ENCODE data around the gene SEC24B. TPM values are rescaled to one million over a fixed set of nuclear protein-coding genes. Genes with fewer than 3 reads are reported as not detected.

The SEC24B gene
- total and polyA plus RNA-seq, 8 donors: 2.3 to 56.0 (median 13.2) TPM

- TF ChIP-seq EP300 (IDR thresholded peaks at IDR 0.05): no peak
- TF ChIP-seq POLR2A (IDR thresholded peaks at IDR 0.05): no peak
- TF ChIP-seq POLR2AphosphoS5 (IDR thresholded peaks at IDR 0.05): no peak
- TF ChIP-seq, protein P1, sequence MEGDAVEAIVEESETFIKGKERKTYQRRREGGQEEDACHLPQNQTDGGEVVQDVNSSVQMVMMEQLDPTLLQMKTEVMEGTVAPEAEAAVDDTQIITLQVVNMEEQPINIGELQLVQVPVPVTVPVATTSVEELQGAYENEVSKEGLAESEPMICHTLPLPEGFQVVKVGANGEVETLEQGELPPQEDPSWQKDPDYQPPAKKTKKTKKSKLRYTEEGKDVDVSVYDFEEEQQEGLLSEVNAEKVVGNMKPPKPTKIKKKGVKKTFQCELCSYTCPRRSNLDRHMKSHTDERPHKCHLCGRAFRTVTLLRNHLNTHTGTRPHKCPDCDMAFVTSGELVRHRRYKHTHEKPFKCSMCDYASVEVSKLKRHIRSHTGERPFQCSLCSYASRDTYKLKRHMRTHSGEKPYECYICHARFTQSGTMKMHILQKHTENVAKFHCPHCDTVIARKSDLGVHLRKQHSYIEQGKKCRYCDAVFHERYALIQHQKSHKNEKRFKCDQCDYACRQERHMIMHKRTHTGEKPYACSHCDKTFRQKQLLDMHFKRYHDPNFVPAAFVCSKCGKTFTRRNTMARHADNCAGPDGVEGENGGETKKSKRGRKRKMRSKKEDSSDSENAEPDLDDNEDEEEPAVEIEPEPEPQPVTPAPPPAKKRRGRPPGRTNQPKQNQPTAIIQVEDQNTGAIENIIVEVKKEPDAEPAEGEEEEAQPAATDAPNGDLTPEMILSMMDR (IDR thresholded peaks at IDR 0.05): peak in 5 of 7 experiments; percentile 32 to 52 (median 48)
- no peaks in the 10 kb centered on the region for H3K9me3 ChIP-seq
- no peaks in the 10 kb centered on the region for H3K27me3 ChIP-seq
- H3K4me3 ChIP-seq: no peak overlapping the region
- H3K36me3 ChIP-seq: no peaks in the 10 kb centered on the region
- intact Hi-C loops (cut with DNase I; ENCODE audit: low total_unique reads): no loop called here
- 4 to 10% (median 7%) methylated on average over 2 of the region's 2 CpGs for WGBS, 5 donors
- no peaks in the 10 kb centered on the region for H3K4me1 ChIP-seq
- H3K27ac ChIP-seq: no peak overlapping the region
- DNase-seq: peak in 1 of 2 donors; percentile 85
Observed at GRCh38 chr4:109406337-109406931, 27.2 kb upstream of the SEC24B start.

- Histone ChIP-seq H3K36me3 (no peaks in the 10 kb centered on the region), H3K9me3 (no peaks in the 10 kb centered on the region), H3K4me1 (no peaks in the 10 kb centered on the region), H3K27me3 (no peaks in the 10 kb centered on the region), H3K27ac (no peak overlapping the region), H3K4me3 (no peak overlapping the region)
- DNase-seq: no peak
- intact Hi-C loops (cut with DNase I; ENCODE audit: low total_unique reads): no loop called here
- TF ChIP-seq, protein P1 (IDR thresholded peaks at IDR 0.05): no peak
- no peak for TF ChIP-seq POLR2AphosphoS5 (IDR thresholded peaks at IDR 0.05)
- TF ChIP-seq POLR2A (IDR thresholded peaks at IDR 0.05): no peak
- TF ChIP-seq EP300 (IDR thresholded peaks at IDR 0.05): no peak
- 82 to 89% (median 87%) methylated on average over 2 of the region's 2 CpGs for WGBS, 5 donors
Observed at GRCh38 chr4:109407027-109407737, 26.4 kb upstream of the SEC24B start.

GRCh38 chr4:109408711-109409110, 24.9 kb upstream of the SEC24B start:
- Histone ChIP-seq H3K36me3 (no peaks in the 10 kb centered on the region), H3K4me1 (no peaks in the 10 kb centered on the region), H3K27me3 (no peaks in the 10 kb centered on the region), H3K4me3 (no peak overlapping the region), H3K9me3 (no peaks in the 10 kb centered on the region), H3K27ac (no peak overlapping the region)
- TF ChIP-seq EP300 (IDR thresholded peaks at IDR 0.05) (no peak), POLR2A (IDR thresholded peaks at IDR 0.05) (no peak), POLR2AphosphoS5 (IDR thresholded peaks at IDR 0.05) (no peak)
- TF ChIP-seq, protein P1 (IDR thresholded peaks at IDR 0.05): no peak
- no peak for DNase-seq
- intact Hi-C loops (cut with DNase I; ENCODE audit: low total_unique reads): no loop called here
- 74 to 87% (median 80%) methylated on average over 3 of the region's 3 CpGs for WGBS, 5 donors

- H3K27ac ChIP-seq: no peak overlapping the region
- no peaks in the 10 kb centered on the region for H3K9me3 ChIP-seq
- no peak overlapping the region for H3K4me3 ChIP-seq
- TF ChIP-seq, protein P1 (IDR thresholded peaks at IDR 0.05): no peak
- TF ChIP-seq POLR2AphosphoS5 (IDR thresholded peaks at IDR 0.05): no peak
- no peak for TF ChIP-seq POLR2A (IDR thresholded peaks at IDR 0.05)
- no peaks in the 10 kb centered on the region for H3K27me3 ChIP-seq
- intact Hi-C loops (cut with DNase I; ENCODE audit: low total_unique reads): loop anchor here (10.0 kb wide), 1 partner anchor 575 kb away; no protein-coding TSS in a partner anchor
- DNase-seq: no peak
- H3K36me3 ChIP-seq: no peaks in the 10 kb centered on the region
- WGBS, 5 donors: 89 to 93% (median 92%) methylated on average over 9 of the region's 9 CpGs
- no peaks in the 10 kb centered on the region for H3K4me1 ChIP-seq
Observed at GRCh38 chr4:109410226-109410625, 23.4 kb upstream of the SEC24B start.
